Stimulated activated CD4-positive, alpha-beta T cell treated with anti-CD3 and anti-CD28 coated beads, TNF-alpha, amount 100 ng/mL, for 48 hours (primary cell): ENCODE results near the gene PIGL.
A peak's percentile ranks its signal among the peaks of the same experiment; 100 is the strongest.
"Not testable (repeated sequence)": the region's sequence is repeated elsewhere in the genome, so short reads cannot be mapped to it uniquely, and the experiment has no call there.

Source experiments
- DNase-seq, 3 donors: peaks; one replicate each; pipeline ENCODE4 v3.0.0-alpha.2; 2020; ENCODE audit warnings: low read depth in 3 of 3

The PIGL gene

DNA sequence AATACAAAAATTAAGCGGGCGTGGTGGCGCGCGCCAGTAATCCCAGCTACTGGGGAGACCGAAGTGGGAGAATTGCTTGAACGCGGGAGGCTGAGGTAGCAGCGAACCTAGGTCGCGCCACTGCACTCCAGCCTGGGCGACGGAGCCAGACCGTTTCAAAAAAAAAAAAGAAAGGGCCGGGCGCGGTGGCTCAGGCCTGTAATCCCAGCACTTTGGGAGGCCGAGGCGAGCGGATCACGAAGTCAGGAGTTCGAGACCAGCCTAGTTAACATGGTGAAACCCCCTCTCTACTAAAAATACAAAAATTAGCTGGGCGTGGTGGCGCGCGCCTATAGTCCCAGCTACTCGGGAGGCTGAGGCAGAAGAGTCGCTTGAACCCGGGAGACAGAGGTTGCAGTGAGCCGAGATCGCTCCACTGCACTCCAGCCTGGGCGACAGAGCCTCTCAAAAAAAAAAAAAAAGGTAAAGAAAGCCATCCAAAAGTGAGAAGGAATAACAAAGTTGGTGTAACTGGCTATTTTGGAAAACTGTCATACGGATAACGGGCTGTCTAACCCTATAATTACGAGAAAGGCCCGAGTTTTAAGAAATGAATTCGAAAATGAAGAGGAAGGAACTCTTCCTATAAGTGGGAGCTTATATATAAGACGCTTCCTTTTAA lies 539 bp upstream of the PIGL start:
- not testable (repeated sequence) for DNase-seq

DNA sequence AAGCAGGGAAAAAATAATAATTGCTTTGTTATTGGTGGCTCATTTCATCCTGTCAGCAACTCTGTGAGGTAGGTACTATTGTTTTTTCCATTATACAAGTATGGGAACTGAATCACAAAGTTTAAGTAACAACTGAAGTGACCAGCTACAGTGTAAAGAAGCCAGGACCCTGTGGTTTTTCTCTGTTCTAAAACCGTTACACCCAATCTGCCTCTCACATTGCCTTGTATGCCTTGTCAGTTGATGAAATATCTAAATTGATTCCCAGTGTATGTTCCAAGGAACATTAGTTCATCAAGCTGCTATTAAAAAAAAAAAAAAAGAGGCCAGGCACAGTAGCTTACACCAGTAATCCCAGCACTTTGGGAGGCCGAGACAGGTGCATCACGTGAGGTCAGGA lies 5.4 kb downstream of the PIGL start:
- DNase-seq = no peak

DNA sequence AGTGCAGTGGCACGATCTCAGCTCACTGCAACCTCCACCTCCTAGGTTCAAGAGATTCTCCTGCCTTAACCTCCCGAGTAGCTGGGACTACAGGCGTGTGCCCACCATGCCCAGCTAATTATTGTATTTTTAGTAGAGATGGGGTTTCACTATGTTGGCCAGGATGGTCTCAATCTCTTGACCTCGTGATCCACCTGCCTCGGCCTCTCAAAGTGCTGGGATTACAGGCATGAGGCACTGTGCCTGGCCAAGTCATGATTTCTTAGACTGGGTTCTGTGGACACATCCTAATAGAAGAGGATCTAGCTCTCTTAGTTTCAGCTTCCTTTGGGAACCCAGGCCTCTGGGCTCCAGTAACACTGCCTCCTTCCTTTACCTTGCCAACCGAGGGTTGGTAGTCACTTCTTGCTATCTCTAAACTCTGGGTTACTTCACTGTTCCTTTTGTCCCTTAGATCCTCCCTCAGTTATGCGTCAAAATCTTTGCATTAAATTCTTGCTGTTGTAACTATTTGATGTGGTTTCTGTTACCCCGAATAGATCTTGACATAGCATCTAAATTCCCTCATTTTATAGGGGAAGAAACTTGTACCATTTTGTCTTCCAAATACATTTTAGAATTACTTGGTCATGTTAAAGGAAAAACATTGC lies 13.0 kb downstream of the PIGL start:
- DNase-seq = not testable (repeated sequence)

DNA sequence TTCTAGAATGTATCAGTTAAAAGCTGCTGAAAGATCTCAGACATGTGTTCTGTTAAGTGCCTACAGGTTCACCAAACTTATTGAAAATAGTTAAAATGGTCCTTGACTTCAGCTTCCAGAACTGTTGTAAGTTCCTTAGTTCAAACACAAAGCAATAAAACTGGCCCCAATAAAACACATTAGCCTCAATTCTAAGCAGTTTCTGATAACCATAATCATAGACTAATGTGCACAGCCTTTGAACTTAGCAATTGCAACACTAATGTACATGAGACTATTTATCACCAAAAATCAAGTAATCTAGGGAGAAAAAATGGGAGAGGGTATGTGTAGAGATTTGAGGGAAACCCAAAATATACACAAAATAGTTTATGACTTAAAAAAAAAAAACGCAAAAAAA lies 15.4 kb downstream of the PIGL start:
- no peak for DNase-seq

DNA sequence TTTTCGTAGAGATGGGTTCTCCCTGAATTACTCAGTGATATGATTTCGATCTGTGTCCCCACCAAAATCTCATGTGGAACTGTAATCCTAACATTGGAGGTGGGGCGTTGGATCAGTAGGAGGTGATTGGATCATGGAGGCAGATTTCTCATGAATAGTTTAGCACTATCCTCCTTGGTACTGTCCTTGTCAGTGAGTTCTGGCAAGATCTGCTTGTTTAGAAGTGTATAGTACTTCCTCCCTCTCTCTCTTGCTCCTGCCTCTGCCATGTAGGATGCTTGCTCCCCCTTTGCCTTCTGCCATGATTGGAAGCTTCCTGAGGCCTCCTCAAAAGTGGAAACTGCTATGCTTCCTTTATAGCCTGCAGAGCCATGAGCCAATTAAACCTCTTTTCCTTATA lies 22.9 kb downstream of the PIGL start:
- no peak for DNase-seq

DNA sequence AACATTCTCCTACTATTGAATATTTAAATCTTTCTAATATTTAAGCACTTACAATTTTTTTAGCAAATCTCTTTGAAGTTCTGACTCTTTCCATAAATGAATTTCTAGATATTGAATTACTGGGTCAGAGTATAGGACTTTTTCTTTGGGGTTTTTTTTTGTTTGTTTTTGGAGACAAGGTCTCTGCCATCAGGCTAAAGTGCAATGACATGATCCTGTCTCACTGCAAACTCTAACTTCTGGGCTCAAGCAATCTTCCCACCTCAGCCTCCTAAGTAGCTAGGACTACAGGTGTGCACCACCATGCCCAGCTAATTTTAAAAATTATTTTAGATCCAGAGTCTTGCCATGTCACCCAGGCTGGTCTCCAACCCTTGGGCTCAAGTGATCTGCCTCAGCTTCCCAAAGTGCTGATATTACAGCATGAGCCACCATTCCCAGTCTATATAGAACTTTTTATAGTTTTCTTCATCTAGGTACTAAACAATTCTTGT lies 24.9 kb downstream of the PIGL start:
- DNase-seq = no peak

DNA sequence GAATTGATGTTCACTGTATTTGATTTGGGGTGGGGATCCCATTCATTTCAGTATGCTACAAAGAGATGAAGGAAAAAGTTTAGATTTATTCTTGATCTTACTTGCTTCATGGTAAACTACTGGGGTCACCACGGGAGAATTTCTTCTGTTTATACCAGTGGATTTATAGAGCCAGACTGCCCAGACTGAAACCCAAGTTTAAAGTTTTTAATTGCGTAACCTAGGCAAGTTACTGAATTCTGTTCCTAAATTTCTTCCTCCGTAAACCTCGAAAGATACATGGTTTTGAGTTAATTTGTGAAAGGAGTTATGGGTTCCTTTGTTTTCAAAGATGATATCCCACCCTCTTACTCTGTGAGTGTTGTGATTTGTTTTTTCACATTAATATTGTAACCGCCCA lies 26.4 kb downstream of the PIGL start:
- DNase-seq = no peak

DNA sequence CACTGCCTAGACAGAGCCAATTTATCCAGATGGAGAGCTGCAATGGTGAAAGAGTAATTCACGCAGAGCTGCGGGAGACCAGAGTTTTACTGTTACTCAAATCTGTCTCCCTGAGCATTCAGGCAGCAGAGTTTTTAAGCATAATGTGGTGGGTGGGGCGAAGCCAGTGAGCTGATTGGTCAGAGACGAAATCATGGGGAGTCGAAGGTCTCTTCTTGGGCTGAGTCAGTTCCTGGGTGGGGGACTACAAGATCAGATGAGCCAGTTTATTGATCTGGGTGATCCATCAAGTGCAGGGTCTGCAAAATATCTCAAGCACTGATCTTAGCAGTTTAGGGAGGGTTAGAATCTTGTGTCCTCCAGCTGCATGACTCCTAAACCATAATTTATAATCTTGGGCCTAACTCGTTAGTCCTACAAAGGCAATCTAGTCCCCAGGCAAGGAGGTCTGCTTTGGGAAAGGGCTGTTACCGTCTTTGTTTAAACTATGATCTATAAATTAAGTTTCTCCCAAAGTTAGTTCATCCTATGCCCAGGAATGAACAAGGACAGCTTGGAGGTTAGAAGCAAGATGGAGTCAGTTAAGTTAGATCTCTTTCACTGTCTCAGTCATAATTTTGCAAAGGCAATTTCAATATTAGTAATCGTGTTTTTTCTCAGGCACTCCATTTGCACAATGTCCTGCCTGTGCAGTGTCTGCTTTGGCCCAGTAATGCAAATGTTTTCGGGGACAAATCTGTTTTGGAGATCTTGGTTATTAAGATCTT lies 27.0 kb downstream of the PIGL start:
- peak in 1 of 3 donors; percentile 2 for DNase-seq

DNA sequence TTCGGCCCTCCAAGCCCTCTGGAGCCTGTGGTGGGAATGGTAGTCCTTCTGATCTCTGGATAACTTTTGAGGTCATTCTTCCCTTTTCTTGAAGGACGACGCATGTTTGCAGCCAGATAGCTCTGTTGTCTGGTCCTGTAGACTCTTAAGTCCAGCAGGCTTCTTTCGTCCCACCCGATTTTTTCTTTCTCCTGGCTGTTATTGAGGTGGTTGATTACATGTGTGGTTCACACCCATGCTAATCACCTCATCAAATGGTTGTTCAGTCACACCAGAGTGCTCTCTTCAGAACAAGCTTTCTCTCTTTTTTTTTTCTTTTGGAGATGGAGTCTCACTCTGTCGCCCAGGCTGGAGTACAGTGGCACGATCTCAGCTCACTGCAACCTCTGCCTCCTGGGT lies 30.6 kb downstream of the PIGL start:
- DNase-seq = no peak

DNA sequence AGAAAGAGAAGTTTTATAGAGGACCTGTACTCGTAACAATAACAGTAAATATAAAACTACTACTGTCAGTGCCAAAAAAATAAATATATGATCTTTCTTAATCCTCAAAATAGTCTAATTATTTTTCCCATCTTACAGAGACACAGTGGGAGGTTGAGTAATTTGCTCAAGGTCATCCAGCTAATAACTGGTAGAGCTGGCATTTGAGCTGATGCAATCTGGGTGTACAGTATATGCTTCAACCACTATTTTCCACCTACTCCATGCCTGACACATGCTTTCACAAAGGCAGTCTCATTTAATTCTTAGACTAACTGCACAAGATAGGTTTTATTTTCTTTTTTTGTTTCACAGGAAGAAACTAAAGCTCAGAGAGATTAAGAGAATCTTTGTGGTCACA lies 33.6 kb downstream of the PIGL start:
- DNase-seq = no peak

DNA sequence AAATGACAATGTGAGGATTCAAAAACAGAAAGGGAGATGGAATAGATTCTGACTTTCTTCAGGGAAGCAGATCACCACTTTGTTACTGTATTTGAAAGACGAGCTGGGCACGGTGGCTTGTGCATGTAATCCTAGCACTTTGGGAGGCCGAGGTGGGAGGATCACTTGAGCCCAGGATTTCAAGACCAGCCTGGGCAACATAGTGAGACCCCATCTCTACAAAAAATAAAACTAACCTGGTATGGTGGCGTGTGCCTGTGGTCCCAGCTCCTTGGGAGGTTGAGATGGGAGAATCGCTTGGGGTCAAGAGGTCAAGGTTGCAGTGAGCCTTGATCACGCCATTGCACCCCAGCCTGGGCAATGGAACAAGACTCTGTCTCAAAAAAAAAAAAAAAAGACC lies 34.0 kb downstream of the PIGL start:
- DNase-seq = no peak

DNA sequence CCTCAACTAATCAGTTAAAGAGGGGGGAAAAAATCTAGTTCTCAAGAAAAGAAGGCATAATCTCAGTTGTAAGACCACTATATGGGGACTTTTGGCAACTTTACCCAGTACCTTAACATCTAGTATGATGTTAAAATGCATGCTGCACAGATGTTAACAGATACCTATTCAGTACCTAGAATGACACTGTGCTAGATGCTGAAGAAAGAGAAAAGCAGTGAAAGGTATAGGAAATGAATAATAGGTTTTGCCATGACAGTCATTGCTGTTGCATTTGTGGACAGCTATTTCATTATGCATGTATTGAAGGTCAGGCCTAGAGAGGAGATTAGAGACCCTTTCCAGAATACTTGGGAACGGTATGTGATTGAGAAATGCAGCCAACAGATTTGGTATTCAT lies 34.5 kb downstream of the PIGL start:
- no peak for DNase-seq

DNA sequence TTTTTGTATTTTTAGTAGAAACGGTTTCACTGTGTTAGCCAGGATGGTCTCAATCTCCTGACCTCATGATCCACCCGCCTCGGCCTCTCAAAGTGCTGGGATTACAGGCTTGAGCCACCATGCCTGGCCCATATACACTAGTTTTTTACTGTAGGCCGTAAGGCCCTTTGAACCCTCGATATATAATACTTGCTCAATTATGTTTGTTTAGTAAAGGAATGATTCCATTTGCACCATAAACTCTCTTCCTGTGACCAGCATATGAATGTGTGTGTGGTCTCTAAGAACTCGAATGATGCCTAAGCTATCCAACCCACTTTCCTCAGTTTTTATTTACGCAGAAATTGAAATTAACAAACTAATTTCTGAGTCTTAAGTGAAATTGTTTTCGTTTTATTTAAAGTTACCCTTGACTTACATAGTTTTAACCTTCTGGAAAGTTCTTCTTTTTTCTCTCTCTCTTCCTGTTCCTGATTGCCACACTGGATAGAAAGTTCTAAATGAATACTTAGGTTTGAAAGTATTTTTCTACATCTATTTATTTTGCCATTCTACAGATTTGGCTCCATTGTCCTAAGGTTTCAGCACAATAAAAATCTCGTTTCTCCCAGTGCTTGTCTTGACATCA lies 37.9 kb downstream of the PIGL start:
- no peak for DNase-seq

DNA sequence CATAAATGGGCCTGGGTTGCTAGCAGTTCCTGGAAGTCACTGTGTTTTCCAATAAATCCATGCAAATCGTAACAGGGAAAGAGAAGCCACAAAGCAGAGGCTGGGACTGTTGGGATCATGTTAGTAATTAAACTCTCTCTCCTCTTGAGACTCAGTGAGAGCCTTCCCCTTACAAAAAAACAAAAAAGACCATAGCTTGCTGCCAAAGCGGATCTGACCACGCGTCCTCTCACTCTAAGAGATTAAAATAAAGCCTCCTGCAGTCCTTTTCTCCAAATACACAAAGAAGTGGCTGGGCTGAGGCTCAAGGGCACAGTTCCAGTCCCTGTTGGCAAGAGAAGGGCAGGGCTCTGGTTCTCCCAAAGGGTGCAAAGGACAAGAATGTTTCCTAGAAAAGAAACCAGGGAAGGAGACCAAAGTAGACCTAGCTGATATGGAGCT lies 38.5 kb downstream of the PIGL start:
- DNase-seq = no peak

DNA sequence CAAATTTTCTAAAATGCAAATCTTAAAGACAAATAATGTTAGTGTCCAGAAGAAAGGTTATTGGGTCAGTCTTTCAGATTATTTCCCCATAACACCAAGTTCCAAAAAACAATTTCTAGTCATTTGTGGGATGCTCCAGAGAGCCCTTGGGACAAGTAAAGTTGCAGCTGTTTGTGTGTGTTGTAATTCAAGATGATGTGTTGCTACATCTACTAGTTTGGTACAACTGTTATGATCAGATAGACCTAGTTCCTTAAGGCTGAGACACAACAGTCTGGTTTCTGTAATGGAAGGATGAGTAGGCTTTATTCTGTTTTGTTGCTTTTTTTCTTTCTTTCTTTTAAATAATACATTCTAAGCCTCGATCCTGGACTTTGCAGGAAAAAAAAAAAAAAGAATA lies 41.9 kb downstream of the PIGL start:
- DNase-seq = no peak

DNA sequence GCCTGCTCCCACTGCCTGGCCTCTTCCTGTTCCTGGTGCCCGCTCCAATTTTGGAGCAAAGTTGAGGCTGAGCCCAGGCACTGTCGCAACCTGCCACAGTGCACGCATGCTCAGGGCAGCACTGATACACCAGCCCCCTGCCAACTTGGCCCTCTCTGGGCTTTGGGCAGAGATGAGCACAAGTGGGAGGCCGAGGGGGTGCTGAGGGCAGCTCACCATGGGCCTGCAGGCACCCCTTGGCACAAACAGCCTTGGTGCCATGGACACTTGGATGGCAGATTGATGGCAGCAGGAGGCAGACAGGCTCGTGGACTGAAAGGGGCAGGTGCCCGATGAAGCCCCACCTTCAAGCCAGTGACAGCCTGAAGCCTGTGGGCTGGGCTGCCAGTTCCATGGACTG lies 42.9 kb downstream of the PIGL start:
- no peak for DNase-seq

DNA sequence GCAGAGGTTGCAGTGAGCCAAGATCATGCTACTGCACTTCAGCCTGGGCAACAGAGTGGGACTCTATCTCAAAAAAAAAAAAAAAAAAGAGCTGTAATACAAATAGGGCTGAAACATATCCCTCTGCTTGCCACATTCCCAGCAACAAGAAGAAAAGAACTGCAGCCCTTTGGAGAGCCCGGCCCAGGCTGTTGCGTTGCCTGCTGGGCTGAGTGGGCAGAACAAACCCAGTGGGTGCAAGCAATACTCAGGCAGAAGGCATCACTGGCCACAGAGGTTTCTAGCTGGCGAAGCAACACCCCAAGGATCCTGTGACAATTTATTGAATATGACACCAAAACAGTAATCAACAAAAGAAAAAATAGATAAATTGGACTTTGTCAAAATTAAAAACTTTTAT lies 44.0 kb downstream of the PIGL start:
- no peak for DNase-seq

DNA sequence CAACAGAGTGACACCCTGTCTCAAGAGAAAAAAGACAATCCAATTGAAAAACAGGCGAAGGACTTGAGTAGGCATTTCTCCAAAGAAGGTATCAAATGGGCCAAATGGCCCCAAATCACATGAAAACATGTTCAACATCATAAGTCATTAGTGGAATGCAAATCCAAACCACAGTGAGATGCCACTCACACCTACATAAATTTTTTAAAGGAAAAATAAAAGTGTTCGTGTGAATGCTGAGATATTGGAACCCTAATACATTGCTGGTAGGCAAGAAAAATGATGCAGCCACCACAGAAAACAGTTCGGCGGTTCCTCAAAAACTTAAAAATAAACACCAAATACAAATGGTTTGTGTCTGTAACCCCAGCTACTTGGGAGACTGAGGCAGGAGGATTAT lies 45.2 kb downstream of the PIGL start:
- DNase-seq = no peak

DNA sequence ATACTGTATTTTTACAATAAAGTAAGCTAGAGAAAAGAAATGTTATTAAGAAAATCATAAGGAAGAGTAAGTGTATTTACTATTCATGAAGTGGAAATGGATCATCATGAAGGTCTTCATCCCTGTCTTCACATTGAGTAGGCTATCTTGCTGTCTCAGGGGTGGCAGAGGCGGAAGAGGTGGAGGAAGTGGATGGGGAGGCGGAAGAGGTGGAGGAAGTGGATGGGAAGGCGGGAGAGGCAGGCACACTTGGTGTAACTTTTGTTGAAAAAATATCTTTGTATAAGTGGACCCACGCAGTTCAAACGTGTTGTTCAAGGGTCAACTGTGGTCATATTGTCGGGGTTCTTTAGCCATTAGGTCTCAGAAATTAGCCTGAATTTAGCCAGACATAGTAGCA lies 50.2 kb downstream of the PIGL start:
- no peak for DNase-seq

DNA sequence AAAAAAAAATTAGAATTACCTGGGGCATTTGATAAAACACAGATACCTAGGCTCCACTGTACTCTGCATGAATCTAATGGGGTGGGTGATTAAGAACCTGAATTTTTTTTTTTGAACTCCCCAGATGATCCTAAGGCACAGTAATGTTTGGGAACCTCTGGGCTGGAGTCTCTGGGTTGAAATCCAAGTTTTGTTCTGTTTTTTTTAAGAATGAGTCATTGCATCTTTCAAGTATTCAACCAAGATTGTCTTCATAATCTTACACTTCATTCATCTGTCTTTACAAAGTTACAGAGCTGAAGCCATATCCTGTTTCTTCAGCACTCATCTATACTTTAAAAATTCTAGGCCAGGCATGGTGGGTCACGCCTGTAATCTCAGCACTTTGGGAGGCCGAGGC lies 52.6 kb downstream of the PIGL start:
- no peak for DNase-seq

DNA sequence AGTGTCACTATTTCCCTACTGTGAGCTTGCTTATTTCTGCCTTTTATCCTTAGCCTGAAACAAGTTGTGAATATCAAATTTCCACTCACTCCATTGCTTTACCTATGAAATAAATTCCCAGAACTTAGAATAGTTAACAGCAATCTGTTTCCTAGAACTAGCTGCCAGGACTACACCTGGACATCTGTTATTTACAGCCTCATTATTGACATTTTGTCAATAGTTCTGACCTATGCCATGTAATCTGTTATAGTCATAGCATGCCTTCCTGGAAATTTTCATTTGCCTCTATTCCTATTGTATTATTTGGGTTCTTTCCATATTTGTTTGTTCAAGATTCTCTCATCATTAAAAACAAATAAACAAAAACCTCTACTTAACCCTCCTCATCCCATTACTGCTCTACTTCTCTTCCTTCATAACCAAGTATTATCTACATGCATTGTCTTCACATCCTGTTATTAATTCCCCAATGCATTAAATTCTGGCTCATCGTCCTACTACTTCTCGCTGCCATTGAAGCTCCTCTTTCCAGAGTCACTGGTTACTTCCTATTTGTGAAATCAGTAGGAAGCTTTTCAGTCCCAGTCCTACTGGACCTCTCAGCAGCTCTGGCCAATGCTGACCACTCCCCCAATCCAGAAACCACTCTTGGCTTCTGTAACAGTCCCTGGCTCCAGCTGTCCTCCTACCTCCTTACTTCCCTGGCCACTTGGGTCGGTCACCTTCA lies 55.3 kb downstream of the PIGL start:
- DNase-seq = no peak

DNA sequence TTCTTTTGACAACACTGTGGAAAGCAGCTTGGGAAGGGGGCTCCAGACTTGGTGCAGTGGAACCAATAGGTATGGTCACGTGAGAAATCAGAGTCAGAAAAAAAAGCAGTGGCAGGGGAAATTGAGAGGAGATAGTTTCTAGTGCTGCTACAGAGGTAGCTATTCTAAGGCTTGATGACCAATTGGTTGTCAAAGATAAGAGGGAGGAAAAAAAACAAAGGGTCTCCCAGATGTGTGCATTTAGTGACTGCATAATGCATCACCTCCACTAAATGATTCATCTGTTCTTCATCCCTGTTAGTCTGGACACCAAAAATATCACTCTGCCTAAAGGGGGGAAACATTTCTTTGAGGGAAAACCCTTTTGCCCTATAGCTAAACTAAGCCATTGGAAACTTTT lies 56.5 kb downstream of the PIGL start:
- DNase-seq = no peak
